Adrenal gland (tissue), 5 donors: Measurements from ENCODE around the gene SERPINB6.

Source experiments
- POLR2A ChIP-seq, 2 donors: fragments of 450-650 bp; IDR thresholded peaks; one replicate each; pipeline ENCODE4 v1.6.1; 2017; ENCODE audit warnings: antibody characterized with exemption in 2 of 2, mild to moderate bottlenecking in 2 of 2, moderate library complexity in 1 of 2
- TF ChIP-seq, protein P1 (sequence below), 6 experiments: fragments of 450-650 bp in 4 of 6; fragments of 200-600 bp in 2 of 6; sonication (generic) in 1 of 6; IDR thresholded peaks; 1 replicate in 5 of 6; 2 replicates in 1 of 6; pipeline versions ENCODE4 v1.5.1 to v1.8.0; 2016 to 2021; ENCODE audit warnings: antibody characterized with exemption in 6 of 6, mild to moderate bottlenecking in 2 of 6, moderate library complexity in 1 of 6
- donor health status: DM: no; HTN: no; CAD: no.

DNA sequence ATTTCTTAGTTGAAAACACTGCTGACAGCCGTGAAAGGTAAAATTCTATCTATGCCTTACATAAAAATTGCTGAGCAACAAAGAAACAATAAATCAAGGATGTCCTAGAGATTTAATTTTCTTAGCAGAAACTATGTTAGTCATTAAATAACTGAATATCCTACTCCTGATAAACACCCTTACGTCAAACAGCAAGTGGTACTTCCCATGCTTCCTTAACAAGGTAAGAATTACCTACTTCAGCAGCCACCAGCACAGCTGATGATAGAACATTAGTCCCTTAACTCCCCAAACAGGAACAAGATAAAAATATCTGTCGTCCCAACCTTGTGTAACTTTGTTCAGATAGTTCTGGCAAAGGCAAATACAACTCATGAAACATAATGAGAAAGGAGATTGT is 8.7 kb downstream of the SERPINB6 start:
- TF ChIP-seq, protein P1, sequence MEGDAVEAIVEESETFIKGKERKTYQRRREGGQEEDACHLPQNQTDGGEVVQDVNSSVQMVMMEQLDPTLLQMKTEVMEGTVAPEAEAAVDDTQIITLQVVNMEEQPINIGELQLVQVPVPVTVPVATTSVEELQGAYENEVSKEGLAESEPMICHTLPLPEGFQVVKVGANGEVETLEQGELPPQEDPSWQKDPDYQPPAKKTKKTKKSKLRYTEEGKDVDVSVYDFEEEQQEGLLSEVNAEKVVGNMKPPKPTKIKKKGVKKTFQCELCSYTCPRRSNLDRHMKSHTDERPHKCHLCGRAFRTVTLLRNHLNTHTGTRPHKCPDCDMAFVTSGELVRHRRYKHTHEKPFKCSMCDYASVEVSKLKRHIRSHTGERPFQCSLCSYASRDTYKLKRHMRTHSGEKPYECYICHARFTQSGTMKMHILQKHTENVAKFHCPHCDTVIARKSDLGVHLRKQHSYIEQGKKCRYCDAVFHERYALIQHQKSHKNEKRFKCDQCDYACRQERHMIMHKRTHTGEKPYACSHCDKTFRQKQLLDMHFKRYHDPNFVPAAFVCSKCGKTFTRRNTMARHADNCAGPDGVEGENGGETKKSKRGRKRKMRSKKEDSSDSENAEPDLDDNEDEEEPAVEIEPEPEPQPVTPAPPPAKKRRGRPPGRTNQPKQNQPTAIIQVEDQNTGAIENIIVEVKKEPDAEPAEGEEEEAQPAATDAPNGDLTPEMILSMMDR (IDR thresholded peaks at IDR 0.05), result no peak
- TF ChIP-seq POLR2A (IDR thresholded peaks at IDR 0.05), result no peak
